ENCODE measurements around the gene GSG1L.
"Not testable (repeated sequence)": the region's sequence is repeated elsewhere in the genome, so short reads cannot be mapped to it uniquely, and the experiment has no call there.

GSG1L gene

DNA sequence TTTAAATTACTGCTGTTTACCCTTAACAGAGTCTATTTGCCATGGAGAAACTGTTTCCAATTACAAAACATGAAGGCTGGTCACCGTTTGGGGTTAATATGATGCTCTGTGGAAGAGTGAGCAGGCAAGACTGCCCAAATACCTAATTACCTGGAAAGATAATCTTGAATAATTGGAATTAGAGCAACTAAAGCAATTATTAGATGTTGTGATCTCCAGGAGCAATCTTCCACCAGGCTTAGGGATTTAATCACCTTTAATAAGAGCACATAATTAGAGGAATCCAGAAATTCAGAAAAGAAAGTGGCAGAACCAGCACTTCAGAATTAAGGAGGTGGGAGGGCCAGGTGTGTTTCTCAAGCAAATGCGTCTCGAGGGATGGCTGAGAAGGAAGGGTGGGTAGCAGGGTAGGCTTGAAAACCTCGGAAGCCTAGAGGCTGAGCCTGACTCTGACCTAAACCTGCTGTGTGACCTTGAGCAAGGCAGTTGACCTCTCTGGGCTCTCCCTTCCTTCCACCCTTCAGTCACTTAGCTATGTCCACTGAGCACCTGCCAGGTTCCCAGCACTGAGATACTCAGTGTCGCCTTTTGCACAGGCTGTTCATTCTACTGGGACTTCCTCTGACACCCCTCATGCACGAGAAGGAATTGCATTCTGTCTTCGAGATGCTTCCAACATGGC is 113.2 kb downstream of the GSG1L start:
- DNase-seq (ENCODE audit: low read depth, low spot score) = no peak

DNA sequence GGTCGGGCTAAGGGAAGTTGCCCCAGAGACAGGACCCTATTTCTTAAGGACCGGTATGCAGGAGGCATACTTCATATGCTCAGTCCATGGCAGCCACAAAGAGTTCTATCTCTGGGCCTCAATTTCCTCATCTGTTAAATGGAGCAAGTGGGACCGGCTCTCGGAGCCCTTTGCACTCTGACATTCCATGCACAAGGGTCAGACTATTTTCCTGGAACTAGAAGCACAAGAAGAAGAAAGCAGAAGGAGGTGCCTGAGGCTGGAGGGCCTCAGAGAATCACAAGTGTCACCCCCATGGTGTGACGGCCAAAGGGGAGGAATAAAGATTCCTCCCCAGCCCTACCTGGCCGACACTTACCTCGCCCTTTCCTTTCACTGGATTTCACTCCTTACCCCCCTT is 115.8 kb downstream of the GSG1L start:
- DNase-seq (ENCODE audit: low read depth, low spot score) = no peak

DNA sequence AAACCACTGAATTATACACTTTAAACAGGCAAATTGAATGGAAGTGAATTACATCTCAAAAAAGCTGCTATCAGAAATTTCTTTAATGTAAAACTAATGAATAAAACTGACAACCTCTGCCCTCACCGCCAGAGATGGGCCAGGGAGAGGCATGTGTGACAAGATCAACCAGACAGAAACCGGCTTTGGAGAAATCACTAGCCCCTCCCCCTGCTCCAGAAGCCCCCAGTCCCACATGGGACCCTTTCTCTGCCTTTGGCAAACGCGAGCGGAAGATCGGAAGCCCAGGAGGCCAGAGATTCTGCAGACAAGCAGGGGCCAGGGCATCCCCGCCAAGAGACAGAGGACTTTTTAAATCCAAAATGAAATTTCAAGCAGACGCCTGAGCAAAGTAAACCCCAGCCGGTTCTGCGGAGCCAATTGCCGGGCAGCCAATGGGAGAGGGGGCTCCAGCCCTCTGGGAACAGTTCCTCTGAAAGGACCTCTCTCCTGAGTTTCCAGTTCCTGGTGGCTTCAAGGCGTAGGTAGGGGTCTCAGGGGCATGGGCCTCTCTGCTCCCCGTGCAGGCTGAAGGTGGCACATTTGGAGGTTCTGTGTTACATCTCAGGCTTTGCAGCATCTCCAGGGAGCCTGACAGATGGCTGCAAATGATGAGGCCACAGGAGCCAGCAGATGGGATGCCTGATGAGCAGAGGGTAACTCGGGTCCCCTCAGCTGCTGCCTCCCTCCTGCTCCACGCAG is 118.1 kb downstream of the GSG1L start:
- no peak for DNase-seq (ENCODE audit: low read depth, low spot score)

DNA sequence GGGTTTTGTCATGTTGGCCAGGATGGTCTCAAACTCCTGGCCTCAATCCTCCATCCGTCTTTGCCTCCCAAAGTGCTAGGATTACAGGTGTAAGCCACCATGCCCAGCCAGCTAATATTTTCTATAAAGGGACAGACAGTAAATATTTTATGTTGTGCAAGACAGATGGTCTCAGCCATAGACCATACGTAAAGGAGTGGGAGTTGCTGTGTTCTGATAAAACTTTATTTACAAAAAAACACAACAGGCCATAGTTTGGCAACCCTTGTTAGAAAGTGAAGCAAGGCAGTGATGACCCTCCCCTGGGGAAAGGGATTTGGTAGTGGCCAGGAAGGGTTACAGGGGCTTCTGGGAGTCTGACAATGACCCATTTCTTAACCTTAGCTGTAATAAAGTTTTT is 119.7 kb downstream of the GSG1L start:
- DNase-seq (ENCODE audit: low read depth, low spot score) = no peak

DNA sequence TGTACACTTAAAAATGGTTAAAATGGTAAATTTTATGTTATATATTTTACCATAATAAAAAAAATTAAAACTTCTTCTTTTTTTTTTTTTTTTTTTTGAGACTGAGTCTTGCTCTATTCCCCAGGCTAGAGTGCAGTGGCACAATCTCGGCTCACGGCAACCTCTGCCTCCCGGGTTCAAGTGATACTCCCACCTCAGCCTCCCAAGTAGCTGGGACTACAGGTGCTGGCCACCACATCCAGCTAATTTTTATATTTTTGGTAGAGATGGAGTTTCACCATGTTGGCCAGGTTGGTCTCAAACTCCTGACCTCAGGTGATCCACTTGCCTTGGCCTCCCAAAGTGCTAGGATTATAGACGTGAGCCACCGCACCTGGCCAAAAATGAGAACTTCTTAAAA is 121.4 kb downstream of the GSG1L start:
- DNase-seq (ENCODE audit: low read depth, low spot score) = not testable (repeated sequence)

DNA sequence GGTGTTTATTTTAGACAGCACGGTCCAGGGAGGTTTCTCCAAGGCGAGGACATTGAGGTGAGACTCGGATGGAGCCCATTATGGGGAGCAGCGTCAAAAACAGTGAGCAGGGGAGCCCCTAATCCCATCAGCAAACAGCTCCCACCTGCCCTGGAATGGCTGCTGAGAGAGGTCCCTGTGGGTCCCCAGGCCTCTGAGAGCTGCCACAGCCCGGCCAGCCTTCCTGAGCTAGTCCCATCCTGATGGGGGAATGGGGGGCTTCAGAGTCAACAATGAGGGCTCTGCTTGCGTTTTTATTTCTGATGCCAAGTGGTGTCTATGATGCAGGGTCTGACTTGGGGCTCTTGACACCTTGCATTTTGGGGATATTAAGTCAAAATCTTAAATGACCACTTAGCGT is 128.4 kb downstream of the GSG1L start:
- no peak for DNase-seq (ENCODE audit: low read depth, low spot score)

DNA sequence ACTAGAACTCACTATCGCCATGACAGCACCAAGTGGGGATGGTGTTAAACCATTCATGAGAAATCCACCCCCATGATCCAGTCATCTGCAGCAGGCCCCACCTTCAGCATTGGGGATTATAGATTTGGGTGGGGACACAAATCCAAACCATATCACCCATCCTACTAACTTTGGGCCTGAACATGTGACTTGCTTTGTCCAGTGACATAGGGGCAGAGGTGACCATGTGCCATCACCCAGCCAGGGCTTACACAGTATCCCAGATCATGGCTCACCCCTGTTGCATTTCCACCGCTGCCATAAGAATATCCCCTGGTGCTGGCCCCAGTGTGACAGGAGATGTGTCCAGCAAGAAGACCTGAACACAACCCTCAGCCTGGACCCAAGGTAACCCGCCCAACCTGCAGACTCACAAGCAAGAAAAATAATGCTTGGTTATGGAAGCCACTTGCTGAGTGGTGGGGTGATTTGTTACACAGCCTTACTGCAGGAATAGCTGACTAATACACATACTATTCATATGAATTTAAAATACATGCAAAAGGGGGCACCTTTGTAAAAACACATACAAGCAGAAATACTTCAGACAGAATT is 130.9 kb downstream of the GSG1L start:
- no peak for DNase-seq (ENCODE audit: low read depth, low spot score)

DNA sequence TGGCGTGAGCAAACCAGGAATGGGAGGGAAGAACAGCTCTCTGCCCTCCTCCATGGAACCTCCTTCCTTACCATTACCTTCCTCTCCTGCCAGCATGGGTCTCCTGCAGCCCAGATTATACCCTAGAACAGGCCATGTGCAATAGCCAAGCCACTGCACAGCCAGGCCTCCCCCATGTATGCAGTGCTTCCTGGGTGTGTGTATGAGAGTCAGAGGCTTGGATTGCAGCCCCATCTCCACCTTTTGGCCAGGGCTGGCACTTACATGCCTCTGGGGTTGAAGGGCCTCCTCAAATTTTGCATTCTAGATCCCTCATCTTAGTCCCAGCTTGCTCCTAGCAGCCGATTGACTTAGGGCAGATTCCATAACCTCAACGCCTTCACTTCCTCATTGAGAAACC is 133.7 kb downstream of the GSG1L start:
- DNase-seq (ENCODE audit: low read depth, low spot score) = no peak

DNA sequence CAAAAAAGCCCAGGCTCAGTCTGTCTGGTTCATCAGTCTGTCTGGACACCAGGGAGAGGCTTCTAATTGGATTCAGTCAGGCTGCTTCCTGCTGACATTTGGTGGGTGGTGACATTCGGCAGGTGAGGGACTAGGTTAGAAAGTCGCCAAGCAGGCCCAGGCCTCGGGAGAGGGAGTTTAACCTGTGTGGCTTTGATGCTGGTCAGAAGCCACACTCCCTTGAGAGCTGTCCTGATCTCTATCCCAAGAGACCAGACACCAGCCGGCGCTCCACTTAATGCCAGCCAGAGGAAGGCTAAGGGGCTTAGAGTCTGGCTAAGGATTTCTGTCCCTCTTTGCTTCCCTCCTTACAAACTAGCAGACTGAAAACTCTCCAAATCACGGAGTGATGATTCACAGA is 135.0 kb downstream of the GSG1L start:
- DNase-seq (ENCODE audit: low read depth, low spot score) = no peak

DNA sequence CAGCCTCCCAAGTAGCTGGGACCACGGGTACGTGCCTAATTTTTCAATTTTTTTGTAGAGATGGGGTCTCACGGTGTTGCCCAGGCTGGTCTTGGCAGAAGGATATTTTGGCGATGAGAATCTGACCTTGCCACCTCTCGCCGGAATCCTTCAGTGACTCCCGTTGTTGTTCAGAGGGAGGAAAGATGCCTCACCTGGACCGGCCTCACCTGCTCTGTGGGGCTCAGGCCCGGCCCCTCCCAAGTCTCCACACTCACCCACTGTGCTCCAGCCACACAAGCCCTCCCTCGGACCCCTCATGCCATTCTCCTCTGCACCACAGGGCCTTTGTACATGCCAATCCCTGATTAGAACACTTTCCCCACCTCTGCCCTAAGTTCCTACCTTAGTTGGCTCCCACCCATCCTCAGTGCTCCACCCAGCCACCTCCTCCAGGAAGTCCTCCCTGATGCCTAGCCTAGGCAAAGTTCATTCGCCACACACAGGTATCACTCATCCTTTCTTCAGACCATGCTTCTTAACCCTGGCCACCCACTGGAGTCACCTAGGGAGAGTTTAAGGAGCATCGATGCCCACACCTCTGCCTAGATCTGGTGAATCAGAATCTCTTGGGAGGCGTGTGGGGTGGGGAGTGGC is 136.1 kb downstream of the GSG1L start:
- no peak for DNase-seq (ENCODE audit: low read depth, low spot score)

DNA sequence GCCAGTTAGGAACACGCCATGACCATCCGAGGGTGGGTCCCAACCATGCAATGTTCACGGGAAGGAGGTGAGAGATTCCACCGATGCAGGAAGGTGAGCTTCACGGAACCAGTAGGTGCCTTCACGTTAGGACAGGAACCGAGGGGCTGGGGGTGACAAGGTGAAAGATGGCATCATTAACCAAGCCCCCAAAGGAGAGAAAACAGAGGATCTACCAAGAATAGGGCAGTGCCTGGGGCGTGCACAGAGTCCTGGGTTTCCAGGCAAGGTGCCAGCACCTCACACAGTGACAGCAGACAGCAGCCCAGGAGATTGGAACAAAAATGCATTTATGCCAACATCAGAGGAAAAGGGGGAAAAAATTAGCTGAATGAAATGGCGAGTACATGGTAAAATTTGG is 137.9 kb downstream of the GSG1L start:
- DNase-seq (ENCODE audit: low read depth, low spot score) = no peak

DNA sequence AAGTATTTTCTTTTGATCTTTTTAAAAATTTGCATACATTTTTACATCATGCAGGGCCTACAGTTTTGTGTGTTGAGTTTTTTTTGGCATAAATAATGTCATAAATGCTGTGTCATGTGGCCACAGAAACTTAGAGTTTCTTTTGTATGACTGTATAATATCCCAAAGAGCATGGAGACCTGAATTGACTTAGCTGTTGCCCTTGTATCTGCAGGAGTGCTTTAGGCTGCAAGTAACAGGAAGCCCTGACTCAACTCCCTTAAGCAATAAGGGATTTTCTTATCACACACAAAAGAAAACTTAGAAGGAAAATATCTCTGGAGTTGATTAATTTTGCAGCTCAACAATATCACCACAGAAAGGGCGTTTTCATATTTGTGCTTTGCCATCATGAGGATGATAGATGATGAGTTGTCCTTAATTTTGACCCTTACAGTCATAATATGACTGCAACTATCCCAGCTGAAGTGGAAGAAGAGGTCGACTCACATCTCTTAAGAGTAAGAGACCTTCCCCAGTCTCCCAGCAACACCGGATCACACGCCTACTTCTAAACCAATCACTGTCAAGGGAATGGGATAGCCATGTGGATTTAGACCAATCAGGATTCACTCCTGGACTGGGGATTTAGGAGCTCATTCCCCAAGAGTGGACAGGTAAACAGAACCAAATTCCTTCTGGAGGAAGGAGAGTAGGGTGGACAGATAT is 138.9 kb downstream of the GSG1L start:
- no peak for DNase-seq (ENCODE audit: low read depth, low spot score)

DNA sequence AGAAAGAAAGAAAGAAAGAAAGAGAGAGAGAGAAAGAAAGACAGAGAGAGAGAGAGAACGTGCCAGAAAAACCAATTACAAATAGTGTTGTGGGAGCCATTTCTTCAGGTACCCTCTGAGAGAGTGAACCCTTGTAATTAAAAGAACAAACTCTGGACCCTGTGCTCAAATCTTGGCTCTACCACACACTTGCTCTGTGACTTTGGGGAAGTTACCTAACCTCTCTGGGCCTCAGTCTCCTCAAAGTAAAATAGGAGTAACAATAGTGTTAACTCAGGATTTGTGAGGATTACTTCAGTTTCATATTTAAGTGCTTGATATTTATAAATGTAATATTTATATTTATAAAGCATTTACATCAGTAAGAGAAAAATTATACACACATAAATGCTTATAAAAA is 139.8 kb downstream of the GSG1L start:
- no peak for DNase-seq (ENCODE audit: low read depth, low spot score)

DNA sequence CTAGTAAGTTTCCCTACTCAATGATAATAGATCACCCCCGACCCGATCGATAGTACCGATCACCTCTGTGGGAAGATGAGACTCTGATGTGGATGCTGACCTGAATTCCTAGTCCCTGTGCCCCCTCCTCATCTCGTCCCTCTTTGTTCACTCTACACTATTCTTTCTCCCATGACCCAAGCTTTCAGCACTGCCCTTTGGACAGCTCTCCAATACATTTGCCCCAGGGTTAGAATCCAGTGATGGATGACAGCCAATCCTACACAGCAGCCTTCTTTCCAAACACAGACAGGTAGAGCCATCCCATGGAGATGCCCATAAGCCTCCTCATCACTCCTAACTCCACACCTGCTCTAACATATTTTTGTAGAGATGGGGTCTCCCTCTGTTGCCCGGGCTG is 141.1 kb downstream of the GSG1L start:
- DNase-seq (ENCODE audit: low read depth, low spot score) = no peak

DNA sequence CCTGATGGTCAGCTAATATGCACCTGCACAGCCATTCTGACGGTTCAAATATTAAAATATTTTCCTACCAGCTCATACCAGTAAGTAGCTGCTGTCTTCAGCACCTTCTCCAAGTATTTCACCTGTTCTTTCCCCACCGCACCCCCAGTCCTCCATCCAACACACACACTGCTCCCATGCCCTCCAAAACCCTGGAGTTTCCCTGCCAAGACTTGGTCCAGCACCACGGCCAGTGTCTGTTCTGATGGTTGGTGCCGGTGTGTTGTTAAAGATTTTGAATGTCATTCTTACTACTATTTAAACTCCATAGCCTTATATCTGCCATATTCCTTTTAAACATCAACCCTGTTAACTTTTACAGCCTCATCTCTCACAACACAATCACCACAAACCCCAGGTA is 142.4 kb downstream of the GSG1L start:
- DNase-seq (ENCODE audit: low read depth, low spot score) = no peak

DNA sequence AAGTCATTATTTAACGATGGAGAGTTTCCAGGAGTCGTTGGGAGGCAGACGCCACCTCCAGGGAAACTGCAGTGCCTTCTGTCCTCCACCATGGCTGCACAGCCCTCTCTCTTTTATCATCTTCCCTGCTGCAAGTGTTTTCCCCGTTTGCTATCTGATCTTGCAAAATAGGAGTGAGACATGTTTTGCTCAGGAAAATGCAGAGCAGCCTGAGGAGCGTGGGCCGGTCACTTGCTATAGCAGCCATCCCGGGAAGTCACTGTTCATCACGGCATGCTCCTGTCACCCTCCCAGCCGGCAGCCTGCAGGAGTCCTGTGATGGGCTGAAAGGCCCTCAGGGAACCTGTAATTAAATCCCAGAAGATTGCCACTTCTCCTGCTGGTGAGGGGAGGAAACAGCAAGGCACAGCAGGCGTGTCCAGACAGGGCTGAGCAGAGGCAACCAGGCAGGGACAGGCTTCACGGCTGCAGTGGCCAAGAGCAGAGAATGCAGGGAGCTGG is 143.1 kb downstream of the GSG1L start:
- DNase-seq (ENCODE audit: low read depth, low spot score) = no peak

DNA sequence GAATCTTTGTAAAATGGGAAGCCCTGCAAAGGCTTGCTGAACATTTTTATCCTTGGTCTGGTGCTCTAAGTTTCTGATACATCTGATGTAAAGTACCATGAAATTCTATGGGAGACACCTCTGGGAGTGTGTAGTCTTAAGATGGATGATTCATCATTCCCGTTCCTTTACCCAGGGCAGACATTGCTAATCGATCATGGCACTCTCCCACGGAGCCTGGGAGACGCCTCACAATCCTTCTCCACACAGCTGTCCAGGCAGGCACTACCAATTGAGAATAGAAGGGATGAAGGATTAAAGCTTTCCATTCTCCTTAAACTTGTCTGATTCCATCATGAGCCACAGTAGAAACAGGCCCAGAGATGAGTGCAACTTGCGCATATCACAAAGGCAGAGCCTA is 144.8 kb downstream of the GSG1L start:
- no peak for DNase-seq (ENCODE audit: low read depth, low spot score)

DNA sequence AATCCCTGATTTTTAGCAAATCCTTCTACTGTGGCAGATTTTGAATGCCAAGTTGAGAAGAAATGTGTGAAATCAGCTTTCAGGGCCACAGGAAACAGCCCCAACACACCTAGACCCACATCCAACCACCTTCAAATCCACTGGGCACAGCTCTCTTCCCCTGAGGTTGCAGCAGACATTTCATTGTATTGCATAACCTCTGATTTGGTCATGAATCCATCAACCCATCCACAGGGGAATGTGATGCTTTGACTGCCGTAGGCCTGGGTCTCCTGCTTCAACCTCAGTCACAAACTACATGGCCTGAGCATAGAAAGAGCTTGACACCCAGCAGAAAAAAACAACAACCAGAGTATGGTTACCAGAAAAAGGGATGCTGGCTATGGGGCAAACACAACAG is 145.6 kb downstream of the GSG1L start:
- DNase-seq (ENCODE audit: low read depth, low spot score) = no peak

DNA sequence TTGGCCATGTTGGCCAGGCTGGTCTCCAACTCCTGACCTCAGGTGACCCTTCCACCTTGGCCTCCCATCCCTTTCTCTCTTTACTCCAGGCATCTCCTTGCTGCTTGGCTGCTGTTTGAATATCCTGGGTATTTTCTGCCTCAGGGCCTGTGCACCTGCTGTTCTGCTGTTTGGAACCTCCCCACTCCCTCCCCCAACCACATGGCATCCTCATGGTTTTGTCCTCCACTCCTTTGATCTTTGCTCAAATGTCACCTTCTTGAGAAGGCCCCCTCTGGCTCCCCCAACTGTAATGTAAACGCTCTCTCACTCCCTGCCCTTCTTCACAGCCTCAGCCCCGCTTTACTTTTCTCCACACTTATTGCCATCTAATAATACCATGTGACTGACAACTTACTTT is 152.0 kb downstream of the GSG1L start:
- DNase-seq (ENCODE audit: low read depth, low spot score) = no peak

DNA sequence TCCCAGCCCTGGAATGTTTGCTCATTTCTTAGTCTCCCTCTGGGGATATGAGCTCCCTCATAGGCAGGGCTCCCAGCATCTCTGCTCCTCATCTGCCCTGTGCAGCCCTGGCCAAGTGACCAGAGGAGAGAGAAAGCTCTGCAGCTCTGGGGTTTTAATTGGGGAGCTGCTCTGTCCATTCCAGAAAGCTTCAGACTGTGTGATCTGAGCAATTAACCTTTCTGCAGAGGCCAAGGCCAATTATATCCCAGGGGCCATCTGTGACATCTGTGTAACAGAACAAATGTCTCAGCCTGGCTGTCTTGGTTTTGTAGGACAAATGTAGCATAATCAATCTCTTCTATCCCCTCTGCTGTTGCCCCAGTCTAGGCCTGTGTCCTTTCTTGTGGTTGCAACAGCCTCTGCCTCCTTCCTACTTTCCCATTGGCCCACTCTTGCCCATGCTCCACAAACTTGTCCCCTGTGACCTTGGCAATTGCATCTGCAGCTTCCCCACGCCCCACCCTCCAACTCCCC is 156.0 kb downstream of the GSG1L start:
- DNase-seq (ENCODE audit: low read depth, low spot score) = no peak

DNA sequence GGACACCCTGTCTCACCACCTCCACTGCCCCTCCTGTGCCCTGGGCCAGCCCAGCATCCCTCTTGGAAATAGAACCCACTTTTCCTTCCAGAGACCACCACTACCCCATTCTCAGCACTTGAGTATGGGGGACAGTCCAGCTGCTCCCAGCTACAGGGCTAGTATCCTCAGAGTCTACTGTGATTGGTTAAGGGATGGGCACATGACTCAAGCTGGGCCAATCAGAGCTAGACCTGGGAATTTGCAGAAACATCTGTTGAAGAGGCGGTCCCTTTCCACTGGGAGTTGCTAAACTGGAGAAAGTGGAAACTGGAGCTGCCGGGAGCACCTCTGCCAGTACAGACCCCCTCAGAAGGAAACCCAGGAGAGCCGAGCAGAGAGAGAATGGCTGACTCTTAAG is 156.6 kb downstream of the GSG1L start:
- no peak for DNase-seq (ENCODE audit: low read depth, low spot score)

All from activated naive CD8-positive, alpha-beta T cell treated with anti-CD3 and anti-CD28 coated beads, Interleukin-2, amount 50 U/mL, for 16 hours (primary cell).